ENCODE measurements around the gene COMMD1.
A peak's percentile ranks its signal among the peaks of the same experiment; 100 is the strongest.
"Not testable (repeated sequence)": the region's sequence is repeated elsewhere in the genome, so short reads cannot be mapped to it uniquely, and the experiment has no call there.

COMMD1 gene

DNA sequence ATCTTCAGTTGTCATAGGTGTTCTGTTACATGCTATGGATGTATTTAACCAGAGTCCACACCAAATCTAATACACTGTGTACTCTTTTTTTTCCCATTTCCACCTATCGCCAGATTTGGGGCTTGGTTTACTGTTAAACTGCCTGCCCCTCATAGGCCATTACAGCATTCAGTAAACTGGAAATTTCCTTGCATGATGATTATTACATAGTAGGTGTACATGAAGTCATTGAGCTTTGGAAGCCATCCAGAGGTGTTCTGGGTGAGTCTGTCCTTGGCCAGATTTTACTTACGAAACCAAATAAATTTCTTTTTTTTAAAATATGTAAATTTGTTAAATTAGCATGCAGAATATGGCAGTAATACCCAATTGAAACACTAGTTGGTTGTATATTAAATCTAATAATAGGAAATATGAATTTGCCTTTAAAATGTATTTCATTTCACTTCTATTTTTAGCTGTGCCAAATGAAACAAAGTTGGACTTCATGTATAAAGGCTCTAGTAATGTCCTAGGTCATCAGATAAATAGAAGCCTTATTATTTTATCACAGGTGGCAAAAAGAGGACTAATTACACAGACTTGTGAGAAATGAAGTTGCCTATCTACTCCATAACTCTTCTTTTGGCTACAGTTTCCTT is 60.7 kb downstream of the COMMD1 start:
- DNase-seq, result no peak

GRCh38 chr2:61967262-61967661 is 61.8 kb downstream of the COMMD1 start:
- no peak for DNase-seq

GRCh38 chr2:61969376-61969775 is 63.9 kb downstream of the COMMD1 start:
- no peak for DNase-seq

GRCh38 chr2:61970807-61971556 is 65.5 kb downstream of the COMMD1 start:
- no peak for DNase-seq

DNA sequence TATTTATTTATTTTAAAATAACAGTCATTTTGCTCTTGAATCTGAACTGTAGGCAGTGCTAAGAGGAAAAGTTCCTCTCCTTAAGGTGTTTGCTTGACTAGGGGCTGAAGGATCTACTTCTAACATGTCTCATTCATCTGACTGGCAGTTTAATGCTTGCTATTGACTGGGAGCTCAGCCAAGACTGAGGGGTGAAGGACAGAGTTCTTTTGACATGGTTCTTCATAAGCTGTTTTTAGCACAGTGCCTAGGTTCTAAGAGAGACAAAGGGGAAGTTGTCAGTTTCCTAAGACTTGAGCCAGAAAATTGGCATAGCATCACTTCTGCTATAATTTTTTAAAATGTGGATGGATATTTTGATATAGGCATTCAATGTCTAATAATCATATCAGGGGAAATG is 73.0 kb downstream of the COMMD1 start:
- DNase-seq, result peak; percentile 15

- DNase-seq, result no peak
Observed at GRCh38 chr2:61980758-61981157, 75.3 kb downstream of the COMMD1 start.

DNA sequence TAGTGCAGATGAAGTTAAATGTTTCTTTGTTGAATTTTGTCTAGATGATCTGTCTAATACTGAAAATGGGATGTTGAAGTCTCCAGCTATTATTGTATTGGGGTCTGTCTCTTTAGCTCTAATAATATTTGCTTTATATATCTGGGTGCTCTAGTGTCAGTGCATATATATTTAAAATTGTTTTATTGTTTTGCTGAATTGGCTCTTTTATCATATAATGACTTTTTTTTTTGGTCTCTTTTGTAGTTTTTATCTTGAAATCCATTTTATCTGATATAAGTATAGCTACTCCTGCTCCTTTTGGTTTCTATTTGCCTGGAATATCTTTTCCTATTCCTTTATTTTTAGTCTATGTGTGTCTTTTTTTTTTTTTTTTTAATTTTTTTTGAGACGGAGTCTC is 79.2 kb downstream of the COMMD1 start:
- DNase-seq, result no peak

GRCh38 chr2:61988462-61989366 is 83.2 kb downstream of the COMMD1 start:
- DNase-seq, result no peak

DNA sequence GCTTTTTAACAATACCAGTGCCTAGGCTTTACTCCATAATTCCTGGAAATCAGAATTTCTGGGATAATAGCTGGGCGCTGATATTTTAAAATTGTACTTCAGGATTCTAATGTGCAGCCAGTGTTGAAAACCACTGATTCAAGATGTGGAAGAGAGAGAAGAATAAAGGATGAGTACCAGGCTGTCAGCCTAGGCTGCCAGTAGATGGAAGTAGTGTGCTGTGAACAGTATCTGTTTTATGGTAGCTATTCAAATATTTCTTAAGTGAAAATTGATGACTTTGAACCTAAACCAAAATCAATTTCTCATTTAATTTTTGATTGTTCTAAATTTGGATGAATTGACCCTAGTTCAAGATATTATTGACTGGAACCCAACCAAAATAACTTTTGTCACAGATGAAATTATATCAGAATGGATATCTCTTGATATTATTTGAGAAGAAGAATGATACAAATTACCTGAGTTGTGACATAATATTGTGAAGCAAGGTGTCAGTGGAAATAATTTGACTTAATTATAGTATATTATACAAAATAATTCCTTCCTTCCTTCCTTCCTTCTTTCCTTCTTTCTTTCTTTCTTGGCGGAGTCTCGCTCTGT is 88.0 kb downstream of the COMMD1 start:
- DNase-seq, result peak; percentile 3

GRCh38 chr2:61994531-61994930 is 89.1 kb downstream of the COMMD1 start:
- DNase-seq, result no peak

GRCh38 chr2:61995065-61995464 is 89.6 kb downstream of the COMMD1 start:
- DNase-seq, result no peak

- no peak for DNase-seq
Observed at GRCh38 chr2:61995515-61995914, 90.0 kb downstream of the COMMD1 start.

DNA sequence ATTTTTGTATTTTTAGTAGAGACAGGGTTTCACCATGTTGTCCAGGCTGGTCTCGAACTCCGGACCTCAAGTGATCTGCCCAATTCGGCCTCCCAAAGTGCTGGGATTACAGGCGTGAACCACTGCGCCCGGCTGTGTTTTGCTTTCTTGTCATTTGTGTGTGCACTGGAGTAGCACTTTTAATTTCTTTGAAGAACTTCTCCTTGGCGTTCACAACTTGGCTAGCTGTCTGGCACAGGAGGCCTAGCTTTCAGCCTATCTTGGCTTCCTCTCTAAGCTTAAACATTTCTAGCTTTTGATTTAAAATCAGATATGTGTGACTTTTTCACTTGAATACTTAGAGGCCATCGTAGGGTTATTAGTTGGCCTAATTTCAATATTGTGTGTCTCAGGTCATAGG is 93.0 kb downstream of the COMMD1 start:
- DNase-seq, result no peak

DNA sequence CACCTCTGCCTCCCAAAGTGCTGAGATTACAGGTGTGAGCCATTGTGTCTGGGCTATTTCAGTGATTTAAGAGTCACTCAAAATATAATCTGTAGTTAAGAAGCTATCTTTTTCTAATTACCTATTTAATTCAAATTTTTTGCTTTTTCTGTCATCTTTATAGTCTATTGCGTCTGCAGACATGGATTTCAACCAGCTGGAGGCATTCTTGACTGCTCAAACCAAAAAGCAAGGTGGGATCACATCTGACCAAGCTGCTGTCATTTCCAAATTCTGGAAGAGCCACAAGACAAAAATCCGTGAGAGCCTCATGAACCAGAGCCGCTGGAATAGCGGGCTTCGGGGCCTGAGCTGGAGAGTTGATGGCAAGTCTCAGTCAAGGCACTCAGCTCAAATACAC is 95.1 kb downstream of the COMMD1 start:
- DNase-seq, result no peak

DNA sequence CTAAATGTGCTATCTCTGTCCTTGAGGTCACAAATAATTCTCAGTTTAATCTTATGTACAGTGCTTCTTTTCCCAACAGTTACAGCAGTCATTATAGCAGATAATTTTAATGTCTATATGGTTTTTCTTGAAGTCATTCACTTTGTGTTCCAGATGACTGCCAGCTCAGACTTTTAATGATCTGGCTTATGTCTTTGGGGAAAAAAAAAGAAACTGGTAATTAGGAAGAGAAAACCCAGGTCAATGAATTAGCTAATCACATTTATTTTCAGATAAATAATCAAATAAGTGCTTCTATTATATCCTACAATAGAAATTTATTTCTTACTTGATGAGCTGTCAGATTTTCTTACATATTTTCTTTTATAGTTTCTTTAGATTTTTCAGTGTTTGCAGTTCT is 96.0 kb downstream of the COMMD1 start:
- DNase-seq, result no peak

DNA sequence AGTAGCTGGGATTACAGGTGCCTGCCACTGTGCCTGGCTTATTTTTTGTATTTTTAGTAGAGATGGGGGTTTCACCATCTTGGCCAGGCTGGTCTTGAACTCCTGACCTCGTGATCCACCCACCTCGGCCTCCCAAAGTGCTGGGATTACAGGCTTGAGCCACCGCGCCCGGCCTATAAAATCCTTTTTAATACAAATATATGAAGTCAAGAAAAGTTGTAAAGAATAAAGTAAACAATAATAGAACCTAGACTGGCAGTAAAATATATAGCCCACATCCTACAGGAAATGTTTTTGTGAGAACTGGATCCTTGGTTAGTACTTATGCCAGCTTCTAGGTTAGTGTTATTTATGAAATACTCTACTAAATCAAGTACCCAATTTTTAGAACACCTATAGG is 99.0 kb downstream of the COMMD1 start:
- DNase-seq, result not testable (repeated sequence)

GRCh38 chr2:62007555-62007954 is 102.1 kb downstream of the COMMD1 start:
- DNase-seq, result no peak

DNA sequence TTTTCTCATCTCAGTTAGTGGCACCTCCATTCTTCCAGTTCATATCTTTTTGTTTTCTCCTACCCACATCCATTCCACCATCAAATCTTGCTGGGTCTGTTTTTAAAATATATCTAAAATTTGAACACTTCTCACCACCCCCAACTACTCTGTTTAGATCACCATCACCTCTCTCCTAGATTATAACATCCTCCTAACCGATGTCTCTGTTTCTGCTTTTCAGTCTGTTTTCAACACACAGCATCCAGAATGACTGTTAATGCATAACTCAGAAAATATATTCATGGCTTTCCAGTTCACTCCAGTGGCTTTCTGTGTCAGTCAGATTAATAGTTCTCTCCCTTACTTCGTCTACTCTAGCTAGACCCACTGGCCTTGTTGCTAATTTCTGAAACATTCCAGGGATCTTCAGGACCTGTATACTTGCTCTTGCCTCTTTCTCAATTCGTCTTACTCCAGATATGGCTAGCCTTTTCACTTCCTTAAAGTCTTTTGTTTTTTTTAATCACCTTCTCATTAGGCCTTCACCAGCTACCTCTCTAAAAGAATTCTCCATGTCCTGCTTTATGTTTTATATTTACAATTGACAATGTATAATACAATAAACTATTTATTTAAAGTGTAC is 105.3 kb downstream of the COMMD1 start:
- no peak for DNase-seq

DNA sequence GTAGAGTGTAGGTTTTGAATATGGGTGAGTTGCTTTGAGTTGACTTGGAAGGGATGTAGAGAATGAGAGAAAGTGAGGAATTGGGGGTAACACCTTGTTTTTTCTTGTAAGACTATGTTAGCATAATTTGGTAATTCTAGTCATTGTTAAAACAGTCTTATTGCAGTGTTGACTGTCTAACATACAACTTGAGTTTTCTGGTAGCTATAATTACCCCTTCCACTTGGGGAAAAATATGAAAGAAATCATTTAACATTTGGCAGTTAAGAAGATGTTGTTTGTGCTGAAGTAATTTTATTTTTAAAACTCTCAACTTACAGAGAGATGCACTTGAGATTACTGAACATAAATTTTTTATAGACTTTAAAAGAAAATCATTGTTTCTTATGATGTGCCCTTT is 108.2 kb downstream of the COMMD1 start:
- DNase-seq, result no peak

DNA sequence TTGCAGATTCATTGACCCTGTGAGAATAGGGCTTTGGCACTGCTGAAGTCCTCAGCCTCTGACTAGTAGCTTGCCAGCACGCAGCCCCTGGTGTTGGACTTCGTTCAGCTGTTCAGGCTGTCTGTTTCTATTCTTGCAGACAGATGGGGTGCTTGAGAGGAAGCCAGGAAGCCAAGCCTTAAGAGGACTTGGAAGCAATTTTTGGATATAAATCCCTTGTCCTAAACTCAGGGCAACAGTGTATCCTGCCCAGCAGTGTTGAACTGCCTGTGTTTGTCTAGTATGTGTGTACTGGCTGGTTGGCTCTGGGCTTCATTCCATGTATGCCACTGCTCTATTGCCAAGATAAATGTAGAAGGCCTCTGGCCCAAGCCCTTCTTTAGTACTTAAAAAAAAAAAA is 108.6 kb downstream of the COMMD1 start:
- peak; percentile 59 for DNase-seq

- DNase-seq, result no peak
Observed at GRCh38 chr2:62016957-62017356, 111.5 kb downstream of the COMMD1 start.

DNA sequence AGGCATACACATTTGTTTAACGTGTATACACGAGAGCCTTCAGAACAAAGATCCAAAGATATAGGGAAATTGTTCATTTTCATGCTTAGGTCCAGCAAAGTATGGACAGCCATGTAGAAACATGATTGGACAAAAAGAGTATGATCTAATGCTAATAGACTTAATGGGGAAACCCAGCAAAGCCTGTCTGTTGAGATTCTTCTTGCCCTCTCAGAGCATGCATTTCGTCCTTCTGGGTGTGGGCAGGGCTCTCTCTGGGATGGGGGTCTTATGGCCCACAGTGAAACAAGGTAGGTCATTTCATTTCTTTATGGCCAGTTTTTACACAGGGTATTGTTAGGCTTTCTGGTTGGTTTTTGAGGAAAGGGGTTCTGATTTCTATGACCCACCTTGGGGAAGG is 124.4 kb downstream of the COMMD1 start:
- no peak for DNase-seq

DNA sequence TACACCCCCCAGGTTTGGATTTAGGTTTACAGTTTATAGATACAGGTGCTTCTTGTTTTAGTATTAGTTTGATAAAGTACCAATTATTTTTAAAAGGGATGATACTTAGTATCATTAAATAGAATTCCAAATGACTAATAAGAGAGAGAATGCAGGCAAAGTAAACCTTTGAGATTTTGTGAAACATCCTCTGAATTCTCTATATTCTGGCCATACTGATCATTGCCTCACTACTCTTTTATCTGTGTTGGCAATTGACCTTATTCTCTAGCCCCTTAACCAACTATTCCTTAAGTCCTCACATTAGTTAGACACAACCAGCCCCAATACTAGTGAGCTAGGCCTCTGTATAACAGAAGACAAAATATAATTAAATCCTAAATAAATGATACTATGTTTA is 125.4 kb downstream of the COMMD1 start:
- DNase-seq, result no peak
